Bronchial epithelial cell (primary cell): Measurements from ENCODE around the gene MDM4. TPM values are rescaled to one million over a fixed set of nuclear protein-coding genes. Genes with fewer than 3 reads are reported as not detected.

Source experiments
- DNase-seq: peaks from one replicate; pipeline ENCODE4 v3.0.0-alpha.2; 2010; ENCODE audit warnings: low read depth
- FAIRE-seq: peaks from 2 replicates; lab custom pipeline; 2011; peaks lifted over from hg19 to GRCh38; lab: Jason Lieb, UNC
- H3K27me3 ChIP-seq: 2 replicates; pipeline ENCODE4 v1.5.1; 2011; ENCODE audit warnings: low read length; ENCODE audit not compliant: control insufficient read depth, insufficient read depth
- H3K36me3 ChIP-seq: 2 replicates; pipeline ENCODE4 v1.5.1; 2011; ENCODE audit warnings: low read length; ENCODE audit not compliant: control insufficient read depth, insufficient read depth
- H3K4me3 ChIP-seq: 2 replicates; pipeline ENCODE4 v1.5.1; 2011; ENCODE audit warnings: mild to moderate bottlenecking, low read depth, low read length, control low read depth
- CTCF ChIP-seq: IDR thresholded peaks from 2 replicates; pipeline ENCODE4 v1.5.1; 2011; ENCODE audit warnings: mild to moderate bottlenecking, moderate library complexity, low read length, control low read depth, inconsistent platforms; ENCODE audit not compliant: insufficient read depth, severe bottlenecking
- total RNA-seq: library from RNA; depleted of rRNA; stranded (reverse); fragments of >200 nt; gene quantifications from 2 replicates; pipeline ENCODE4 v1.2.1, GENCODE V29; 2014

Gene MDM4
- total RNA-seq, 1 donor from 2014 or later, result 23.4 TPM

DNA sequence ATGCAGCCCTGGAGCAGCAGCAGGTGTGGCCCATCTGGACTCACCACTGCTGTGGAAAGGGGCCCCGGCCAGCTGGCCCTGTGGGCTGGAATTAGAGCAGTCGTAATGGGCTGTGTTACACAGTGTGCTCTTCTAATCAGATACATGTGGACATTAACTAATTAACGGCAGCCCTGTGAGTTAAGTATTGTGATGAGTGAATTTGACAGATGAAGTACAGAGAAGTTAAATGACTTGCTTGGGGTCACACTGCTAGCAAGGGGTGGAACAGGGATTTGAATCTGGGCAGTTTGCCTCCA, 58.6 kb downstream of the MDM4 start:
- DNase-seq (no peak), FAIRE-seq (no peak)
- Histone ChIP-seq H3K36me3 (peaks cover 1% of the 10 kb centered on the region), H3K4me3 (no peak overlapping the region), H3K27me3 (no peaks in the 10 kb centered on the region)
- TF ChIP-seq CTCF, result no peak

- DNase-seq (no peak), FAIRE-seq (no peak)
- Histone ChIP-seq H3K36me3 (peaks cover 1% of the 10 kb centered on the region), H3K4me3 (no peak overlapping the region), H3K27me3 (no peaks in the 10 kb centered on the region)
- TF ChIP-seq CTCF, result no peak
These were observed 59.3 kb downstream of the MDM4 start for GRCh38 chr1:204575221-204576190.

DNA sequence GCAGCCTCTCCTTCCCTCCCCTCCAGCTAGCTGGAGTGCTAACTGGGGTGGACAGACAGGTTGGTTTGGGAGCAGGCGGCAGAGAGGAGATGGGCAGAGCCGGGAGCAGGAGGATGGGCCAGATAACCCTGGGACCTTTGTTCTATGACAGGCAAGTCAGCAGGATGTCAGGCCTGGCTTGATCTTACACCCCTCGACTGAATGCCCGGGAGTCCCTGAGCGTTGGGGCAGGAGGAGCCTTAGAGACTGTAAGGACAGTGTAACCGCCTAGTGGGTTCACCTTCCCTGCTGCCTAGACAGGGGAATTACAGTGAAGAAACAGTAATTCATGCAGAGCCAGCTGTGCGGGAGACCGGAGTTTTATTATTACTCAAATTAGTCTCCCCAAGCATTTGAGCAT, 60.2 kb downstream of the MDM4 start:
- no peak for FAIRE-seq
- DNase-seq, result no peak
- H3K4me3 ChIP-seq, result no peak overlapping the region
- no peak for TF ChIP-seq CTCF
- H3K27me3 ChIP-seq, result no peaks in the 10 kb centered on the region
- peaks cover 1% of the 10 kb centered on the region for H3K36me3 ChIP-seq

DNA sequence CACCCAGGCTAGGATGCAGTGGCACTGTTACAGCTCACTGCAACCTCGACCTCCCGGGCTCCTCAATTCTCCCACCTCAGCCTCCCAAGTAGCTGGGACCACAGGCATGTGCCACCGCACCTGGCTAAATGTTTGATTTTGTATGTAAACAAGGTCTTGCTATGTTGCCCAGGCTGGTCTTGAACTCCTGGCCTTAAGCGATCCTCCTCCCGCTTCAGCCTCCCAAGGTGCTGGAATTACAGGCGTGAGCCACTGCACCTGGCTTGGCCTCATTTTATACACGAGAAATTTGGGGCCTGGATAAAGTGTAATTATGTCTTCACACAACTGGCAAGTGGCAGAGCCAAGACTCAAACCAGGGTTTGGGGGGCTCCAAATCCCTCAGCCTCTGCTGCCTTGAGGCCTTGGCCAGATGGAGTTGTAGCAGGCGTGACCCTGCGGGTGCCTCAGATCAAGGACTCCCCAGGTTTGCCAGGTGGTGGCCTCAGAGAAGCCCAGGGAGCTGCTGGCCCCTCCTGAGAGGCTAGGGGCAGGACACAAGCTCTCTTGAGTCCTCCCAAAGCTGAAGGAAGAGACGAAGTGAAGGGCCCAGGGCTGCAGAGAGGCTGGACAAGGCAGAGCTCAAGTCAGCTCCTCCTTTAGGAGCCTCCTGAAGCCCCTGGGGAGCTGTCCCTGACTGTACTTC, 61.7 kb downstream of the MDM4 start:
- Histone ChIP-seq H3K4me3 (no peak overlapping the region), H3K27me3 (no peaks in the 10 kb centered on the region), H3K36me3 (peaks cover under 1% of the 10 kb centered on the region)
- FAIRE-seq (no peak), DNase-seq (no peak)
- TF ChIP-seq CTCF, result no peak

GRCh38 chr1:204578867-204579664, 62.9 kb downstream of the MDM4 start:
- FAIRE-seq, result no peak
- DNase-seq, result no peak
- H3K4me3 ChIP-seq, result no peak overlapping the region

More at GRCh38 chr1:204578867-204579664, 62.9 kb downstream of the MDM4 start:
- H3K36me3 ChIP-seq, result no peaks in the 10 kb centered on the region
- no peak for TF ChIP-seq CTCF
- H3K27me3 ChIP-seq, result no peaks in the 10 kb centered on the region
